MG63 (cell line): ENCODE data around the gene EFHC1. TPM values are rescaled to one million over a fixed set of nuclear protein-coding genes. Genes with fewer than 3 reads are reported as not detected.

Experiments
- DNase-seq: peaks from one replicate; pipeline ENCODE4 v3.0.0-alpha.2; 2020
- H3K27me3 ChIP-seq: fragments of 250-450 bp; sonication (Bioruptor Pico); 2 replicates; pipeline ENCODE4 v1.5.1; 2020; ENCODE audit warnings: mild to moderate bottlenecking, moderate library complexity
- H3K36me3 ChIP-seq: fragments of 250-450 bp; sonication (Bioruptor Pico); 2 replicates; pipeline ENCODE4 v1.5.1; 2020; ENCODE audit warnings: mild to moderate bottlenecking, moderate library complexity
- H3K4me3 ChIP-seq: fragments of 250-450 bp; sonication (Bioruptor Pico); 2 replicates; pipeline ENCODE4 v1.5.1; 2020; ENCODE audit warnings: mild to moderate bottlenecking, moderate library complexity
- H3K9me3 ChIP-seq: fragments of 250-450 bp; sonication (Bioruptor Pico); 2 replicates; pipeline ENCODE4 v1.5.1; 2020; ENCODE audit warnings: mild to moderate bottlenecking, moderate library complexity
- total RNA-seq: library from RNA; depleted of rRNA; stranded (reverse); fragments of >200 nt; shearing (Covaris generic); gene quantifications from 2 replicates; pipeline ENCODE4 v1.2.3, GENCODE V29; 2014; ENCODE audit warnings: low replicate concordance

EFHC1 gene
- total RNA-seq, 1 experiment from 2014 or later, result 78.4 TPM

- Histone ChIP-seq H3K36me3 (peaks cover 92% of the 10 kb centered on the region), H3K27me3 (no peaks in the 10 kb centered on the region), H3K4me3 (no peak overlapping the region), H3K9me3 (no peaks in the 10 kb centered on the region)
- DNase-seq, result no peak
Observed at GRCh38 chr6:52504782-52505136, 84.6 kb downstream of the EFHC1 start.

GRCh38 chr6:52505726-52506409 lies 85.7 kb downstream of the EFHC1 start:
- DNase-seq, result no peak
- Histone ChIP-seq H3K36me3 (peaks cover 90% of the 10 kb centered on the region), H3K4me3 (no peak overlapping the region), H3K9me3 (no peaks in the 10 kb centered on the region), H3K27me3 (no peaks in the 10 kb centered on the region)

GRCh38 chr6:52506476-52506875 lies 86.3 kb downstream of the EFHC1 start:
- H3K9me3 ChIP-seq, result no peaks in the 10 kb centered on the region
- H3K4me3 ChIP-seq, result no peak overlapping the region
- DNase-seq, result no peak
- H3K27me3 ChIP-seq, result no peaks in the 10 kb centered on the region
- peaks cover 90% of the 10 kb centered on the region for H3K36me3 ChIP-seq

- Histone ChIP-seq H3K4me3 (no peak overlapping the region), H3K9me3 (no peaks in the 10 kb centered on the region), H3K36me3 (peaks cover 87% of the 10 kb centered on the region), H3K27me3 (no peaks in the 10 kb centered on the region)
- DNase-seq, result peak; percentile 82
Observed at GRCh38 chr6:52507557-52508260, 87.6 kb downstream of the EFHC1 start.

GRCh38 chr6:52508261-52508739 lies 88.2 kb downstream of the EFHC1 start:
- H3K36me3 ChIP-seq, result peaks cover 87% of the 10 kb centered on the region
- no peak overlapping the region for H3K4me3 ChIP-seq
- no peak for DNase-seq
- H3K9me3 ChIP-seq, result no peaks in the 10 kb centered on the region
- H3K27me3 ChIP-seq, result no peaks in the 10 kb centered on the region

- DNase-seq, result peak; percentile 100
- Histone ChIP-seq H3K4me3 (no peak overlapping the region), H3K36me3 (peaks cover 91% of the 10 kb centered on the region), H3K9me3 (no peaks in the 10 kb centered on the region), H3K27me3 (no peaks in the 10 kb centered on the region)
Observed at GRCh38 chr6:52509281-52510212, 89.4 kb downstream of the EFHC1 start.

- H3K4me3 ChIP-seq, result no peak overlapping the region
- no peaks in the 10 kb centered on the region for H3K9me3 ChIP-seq
- H3K27me3 ChIP-seq, result no peaks in the 10 kb centered on the region
- no peak for DNase-seq
- H3K36me3 ChIP-seq, result peaks cover 91% of the 10 kb centered on the region
Observed at GRCh38 chr6:52510213-52510562, 90.0 kb downstream of the EFHC1 start.

- Histone ChIP-seq H3K4me3 (no peak overlapping the region), H3K36me3 (peaks cover 91% of the 10 kb centered on the region), H3K9me3 (no peaks in the 10 kb centered on the region), H3K27me3 (no peaks in the 10 kb centered on the region)
- DNase-seq, result no peak
Observed at GRCh38 chr6:52511163-52511562, 91.0 kb downstream of the EFHC1 start.

- Histone ChIP-seq H3K36me3 (peaks cover 91% of the 10 kb centered on the region), H3K4me3 (no peak overlapping the region), H3K9me3 (no peaks in the 10 kb centered on the region), H3K27me3 (no peaks in the 10 kb centered on the region)
- DNase-seq, result peak; percentile 91
Observed at GRCh38 chr6:52511572-52512151, 91.5 kb downstream of the EFHC1 start.

GRCh38 chr6:52512199-52512598 lies 92.1 kb downstream of the EFHC1 start:
- H3K36me3 ChIP-seq, result peaks cover 91% of the 10 kb centered on the region
- no peaks in the 10 kb centered on the region for H3K9me3 ChIP-seq
- H3K27me3 ChIP-seq, result no peaks in the 10 kb centered on the region
- DNase-seq, result peak; percentile 99
- no peak overlapping the region for H3K4me3 ChIP-seq

- Histone ChIP-seq H3K4me3 (no peak overlapping the region), H3K27me3 (no peaks in the 10 kb centered on the region), H3K9me3 (no peaks in the 10 kb centered on the region), H3K36me3 (peaks cover 89% of the 10 kb centered on the region)
- peak; percentile 69 for DNase-seq
Observed at GRCh38 chr6:52513464-52513863, 93.3 kb downstream of the EFHC1 start.

- H3K4me3 ChIP-seq, result no peak overlapping the region
- no peaks in the 10 kb centered on the region for H3K27me3 ChIP-seq
- no peaks in the 10 kb centered on the region for H3K9me3 ChIP-seq
- peaks cover 89% of the 10 kb centered on the region for H3K36me3 ChIP-seq
- no peak for DNase-seq
Observed at GRCh38 chr6:52513896-52514295, 93.8 kb downstream of the EFHC1 start.

- Histone ChIP-seq H3K9me3 (no peaks in the 10 kb centered on the region), H3K36me3 (peaks cover 91% of the 10 kb centered on the region), H3K27me3 (no peaks in the 10 kb centered on the region), H3K4me3 (no peak overlapping the region)
- peak; percentile 97 for DNase-seq
Observed at GRCh38 chr6:52514514-52514913, 94.4 kb downstream of the EFHC1 start.

- no peak for DNase-seq
- Histone ChIP-seq H3K4me3 (no peak overlapping the region), H3K36me3 (peaks cover 95% of the 10 kb centered on the region), H3K9me3 (no peaks in the 10 kb centered on the region), H3K27me3 (no peaks in the 10 kb centered on the region)
Observed at GRCh38 chr6:52515219-52515960, 95.2 kb downstream of the EFHC1 start.

- H3K9me3 ChIP-seq, result no peaks in the 10 kb centered on the region
- no peaks in the 10 kb centered on the region for H3K27me3 ChIP-seq
- no peak overlapping the region for H3K4me3 ChIP-seq
- peaks cover 95% of the 10 kb centered on the region for H3K36me3 ChIP-seq
- DNase-seq, result no peak
Observed at GRCh38 chr6:52516269-52516668, 96.1 kb downstream of the EFHC1 start.

- no peaks in the 10 kb centered on the region for H3K27me3 ChIP-seq
- peaks cover 92% of the 10 kb centered on the region for H3K36me3 ChIP-seq
- no peak for DNase-seq
- no peak overlapping the region for H3K4me3 ChIP-seq
- no peaks in the 10 kb centered on the region for H3K9me3 ChIP-seq
Observed at GRCh38 chr6:52516943-52517342, 96.8 kb downstream of the EFHC1 start.
